ENCODE results near the gene TSC2. TPM values are rescaled to one million over a fixed set of nuclear protein-coding genes. Genes with fewer than 3 reads are reported as not detected.
"Not testable (repeated sequence)": the region's sequence is repeated elsewhere in the genome, so short reads cannot be mapped to it uniquely, and the experiment has no call there.

The TSC2 gene
- polyA plus RNA-seq, 1 experiment = 35.9 TPM

DNA sequence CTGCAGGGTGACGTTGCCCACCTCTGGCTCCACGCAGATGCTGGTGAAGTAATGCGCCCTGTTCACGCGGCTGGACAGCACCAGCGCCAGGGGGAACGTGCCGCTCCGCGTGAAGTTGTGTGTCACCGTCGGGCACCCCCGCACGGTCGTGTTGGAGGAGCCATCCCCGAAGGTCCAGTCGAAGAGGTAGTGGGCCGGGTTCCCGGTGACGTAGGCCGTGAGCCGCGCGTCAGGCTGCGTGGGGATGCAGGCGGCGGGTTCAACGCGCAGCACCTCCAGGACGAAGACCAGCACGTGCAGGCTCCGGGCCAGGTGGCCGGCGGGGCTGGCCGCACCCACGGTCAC is 63.2 kb downstream of the TSC2 start:
- POLR2A ChIA-PET = not testable (repeated sequence)

DNA sequence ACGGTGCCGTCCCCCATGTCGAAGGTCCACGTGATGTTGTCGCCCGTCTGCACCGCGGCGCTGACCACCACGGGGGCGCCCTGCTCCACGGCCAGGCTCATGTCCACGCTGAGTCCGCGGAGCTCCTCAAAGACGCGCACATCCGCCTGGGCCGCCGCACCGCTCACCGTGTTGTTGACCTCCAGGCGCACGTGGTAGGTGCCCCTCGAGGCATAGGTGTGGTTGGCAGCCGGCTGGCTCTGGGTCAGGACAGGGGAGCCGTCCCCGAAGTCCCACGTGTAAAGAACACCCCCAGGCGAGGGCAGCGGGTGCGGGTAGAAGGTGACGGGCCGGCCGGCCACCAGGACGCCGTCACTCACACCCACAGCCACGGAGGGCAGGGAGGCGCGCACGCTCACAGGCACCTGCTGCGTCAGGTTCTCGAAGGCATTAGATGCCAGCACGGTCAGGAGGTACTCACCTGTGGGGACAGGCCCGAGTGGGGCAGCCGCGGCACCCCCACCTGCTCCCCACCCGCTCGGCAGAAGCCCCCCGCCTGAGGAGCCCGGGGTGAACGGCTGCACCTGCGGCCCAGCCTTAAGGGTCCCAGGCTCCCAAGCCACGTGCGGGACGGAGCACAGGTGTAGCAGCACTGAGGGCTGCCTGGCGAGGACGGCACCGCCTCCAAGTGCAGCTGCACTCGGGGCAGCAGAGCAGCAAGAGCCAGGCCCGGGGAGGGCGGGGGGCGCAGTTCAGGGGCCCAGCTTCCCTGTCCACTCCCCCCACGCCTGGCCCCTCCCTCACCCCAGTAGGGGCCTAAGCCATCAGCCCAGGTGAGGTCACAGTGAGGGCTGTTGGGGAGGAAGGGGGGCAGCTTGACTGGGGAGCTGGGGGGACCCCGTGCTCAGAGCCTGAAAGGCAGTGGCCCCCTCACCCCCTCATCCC is 63.9 kb downstream of the TSC2 start:
- H3K27ac ChIP-seq (ENCODE audit: low read depth, low read length); DNase-seq (ENCODE audit: low read depth, low spot score); H3K9me3 ChIP-seq (ENCODE audit: control insufficient read depth, insufficient read depth, low read length); H3K4me3 ChIP-seq (ENCODE audit: low read depth, low read length); H3K27me3 ChIP-seq (ENCODE audit: control insufficient read depth, insufficient read depth, low read length); POLR2A ChIA-PET: not testable (repeated sequence)
- CTCF ChIA-PET = interaction anchor here (0.7 kb wide), 1 partner anchor 100 kb away, joined by 3 read pairs; no protein-coding TSS in a partner anchor

More for the DNA sequence above, 63.2 kb downstream of the TSC2 start:
- not testable (repeated sequence) for H3K27ac ChIP-seq (ENCODE audit: low read depth, low read length); H3K4me3 ChIP-seq (ENCODE audit: low read depth, low read length); DNase-seq (ENCODE audit: low read depth, low spot score); H3K27me3 ChIP-seq (ENCODE audit: control insufficient read depth, insufficient read depth, low read length); H3K9me3 ChIP-seq (ENCODE audit: control insufficient read depth, insufficient read depth, low read length)
- CTCF ChIA-PET = interaction anchor here (0.7 kb wide), 1 partner anchor 99 kb away, joined by 3 read pairs; no protein-coding TSS in a partner anchor

DNA sequence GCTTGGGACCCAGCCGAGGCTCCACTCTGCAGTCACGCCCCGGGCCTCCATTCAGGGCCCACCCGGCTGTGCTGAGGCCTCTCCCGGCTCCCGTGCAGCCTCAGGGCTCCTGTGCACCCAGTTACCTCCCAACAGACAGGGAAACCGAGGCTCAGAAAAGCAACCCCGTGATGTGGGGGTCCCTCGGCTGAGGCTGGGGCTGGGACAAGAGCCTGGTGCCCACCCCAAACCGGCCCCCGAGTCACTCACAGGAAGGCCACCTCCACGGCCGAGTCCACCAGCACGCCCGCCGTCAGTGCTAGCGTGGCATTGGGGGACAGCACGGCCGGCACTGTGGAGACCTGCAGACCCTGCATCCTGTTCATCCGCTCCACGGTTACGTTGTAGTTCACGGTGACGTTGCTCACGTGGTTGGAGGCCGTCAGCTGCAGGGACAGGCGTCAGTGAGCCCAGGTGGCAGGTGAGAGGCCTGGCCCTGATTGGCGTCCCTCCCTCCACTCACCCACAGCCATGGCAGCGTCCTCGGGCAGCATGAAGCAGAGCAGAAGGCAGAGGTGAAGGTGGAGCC is 64.8 kb downstream of the TSC2 start:
- POLR2A ChIA-PET = interaction anchor here (0.6 kb wide), 1 partner anchor 90 kb away, joined by 9 read pairs; no protein-coding TSS in a partner anchor
- DNase-seq (ENCODE audit: low read depth, low spot score); CTCF ChIA-PET: not testable (repeated sequence)

DNA sequence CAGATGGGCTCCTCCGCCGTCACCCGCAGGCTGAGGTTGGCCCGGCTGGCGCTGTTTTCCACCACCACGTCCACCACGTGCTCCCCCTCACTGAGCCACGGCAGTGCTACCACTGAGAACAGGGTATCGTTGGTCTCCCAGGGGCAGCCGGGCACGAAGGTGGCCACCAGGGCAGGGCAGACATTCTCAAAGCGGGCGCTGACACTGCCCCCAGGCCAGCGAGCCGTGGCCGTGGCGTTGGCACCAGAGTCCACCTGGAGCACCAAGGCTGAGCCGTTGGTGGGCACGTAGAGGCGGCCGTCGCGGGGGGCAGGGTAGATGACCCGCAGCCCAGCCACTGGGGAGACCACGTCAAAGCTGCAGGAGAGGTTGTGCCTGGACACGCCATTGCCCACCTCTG is 66.4 kb downstream of the TSC2 start:
- H3K27me3 ChIP-seq (ENCODE audit: control insufficient read depth, insufficient read depth, low read length); DNase-seq (ENCODE audit: low read depth, low spot score); H3K9me3 ChIP-seq (ENCODE audit: control insufficient read depth, insufficient read depth, low read length); H3K4me3 ChIP-seq (ENCODE audit: low read depth, low read length); POLR2A ChIA-PET; CTCF ChIA-PET; H3K27ac ChIP-seq (ENCODE audit: low read depth, low read length): not testable (repeated sequence)

More for the DNA sequence above, 64.8 kb downstream of the TSC2 start:
- H3K27me3 ChIP-seq (ENCODE audit: control insufficient read depth, insufficient read depth, low read length); H3K9me3 ChIP-seq (ENCODE audit: control insufficient read depth, insufficient read depth, low read length); H3K27ac ChIP-seq (ENCODE audit: low read depth, low read length); H3K4me3 ChIP-seq (ENCODE audit: low read depth, low read length): not testable (repeated sequence)

DNA sequence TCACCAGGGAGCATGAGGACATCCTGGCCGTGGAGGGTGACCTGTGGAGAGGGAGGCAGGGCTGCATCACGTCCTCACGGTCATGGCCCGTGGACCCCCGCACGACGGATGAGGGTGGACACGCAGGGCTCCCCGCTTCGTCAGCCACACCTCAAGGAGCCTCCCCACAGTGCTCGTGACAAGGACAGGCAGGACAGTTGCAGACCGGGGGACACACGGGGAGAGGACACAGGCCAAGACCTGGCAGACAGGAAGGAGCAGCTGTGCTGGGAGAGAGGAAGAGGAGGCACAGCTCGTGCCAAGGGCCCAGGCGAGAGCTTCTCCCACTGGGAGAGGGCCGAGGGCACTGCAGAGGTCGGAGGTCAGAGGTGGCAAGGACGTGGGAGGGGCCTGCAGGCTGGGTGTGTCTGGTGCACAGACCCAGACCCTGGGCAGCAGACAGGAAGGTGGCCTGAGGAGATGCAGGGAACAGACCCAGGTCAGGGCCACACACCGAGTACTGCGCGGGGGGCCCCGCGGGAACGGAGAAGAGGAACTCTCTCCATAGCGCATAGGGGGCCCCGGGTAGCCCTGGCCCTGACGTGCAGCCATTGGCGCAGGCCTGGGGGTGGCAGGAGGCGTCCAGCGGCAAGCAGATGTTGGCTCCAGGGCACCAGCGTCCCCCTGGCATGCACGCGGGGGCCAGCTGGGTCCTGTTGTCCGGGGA is 67.3 kb downstream of the TSC2 start:
- POLR2A ChIA-PET; CTCF ChIA-PET; H3K4me3 ChIP-seq (ENCODE audit: low read depth, low read length); H3K27ac ChIP-seq (ENCODE audit: low read depth, low read length); DNase-seq (ENCODE audit: low read depth, low spot score); H3K9me3 ChIP-seq (ENCODE audit: control insufficient read depth, insufficient read depth, low read length); H3K27me3 ChIP-seq (ENCODE audit: control insufficient read depth, insufficient read depth, low read length): not testable (repeated sequence)

DNA sequence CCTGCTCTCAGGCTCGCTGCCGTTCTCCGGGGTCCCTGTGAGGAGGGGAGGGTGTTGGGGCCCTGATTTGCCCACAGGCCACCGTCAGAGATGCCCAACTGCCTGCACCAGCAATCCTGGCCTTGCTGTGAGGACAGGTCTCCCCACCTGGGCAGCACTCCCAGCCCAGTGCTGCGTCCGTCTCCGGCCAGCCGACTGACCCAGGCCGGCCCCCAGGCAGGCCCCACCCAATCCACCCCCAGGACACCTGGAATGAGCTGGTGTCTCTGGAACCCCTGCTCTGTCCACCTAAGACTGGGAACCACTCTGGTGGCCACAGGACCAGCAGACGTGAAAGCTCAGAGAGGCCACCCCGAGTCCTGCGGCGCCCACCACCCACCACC is 67.8 kb downstream of the TSC2 start:
- ChIA-PET POLR2A (no interaction called here), CTCF (no interaction called here)
- no peaks in the 10 kb centered on the region for H3K27me3 ChIP-seq (ENCODE audit: control insufficient read depth, insufficient read depth, low read length)
- no peak for DNase-seq (ENCODE audit: low read depth, low spot score)
- H3K27ac ChIP-seq (ENCODE audit: low read depth, low read length) = no peak overlapping the region
- TF ChIP-seq, protein P1, sequence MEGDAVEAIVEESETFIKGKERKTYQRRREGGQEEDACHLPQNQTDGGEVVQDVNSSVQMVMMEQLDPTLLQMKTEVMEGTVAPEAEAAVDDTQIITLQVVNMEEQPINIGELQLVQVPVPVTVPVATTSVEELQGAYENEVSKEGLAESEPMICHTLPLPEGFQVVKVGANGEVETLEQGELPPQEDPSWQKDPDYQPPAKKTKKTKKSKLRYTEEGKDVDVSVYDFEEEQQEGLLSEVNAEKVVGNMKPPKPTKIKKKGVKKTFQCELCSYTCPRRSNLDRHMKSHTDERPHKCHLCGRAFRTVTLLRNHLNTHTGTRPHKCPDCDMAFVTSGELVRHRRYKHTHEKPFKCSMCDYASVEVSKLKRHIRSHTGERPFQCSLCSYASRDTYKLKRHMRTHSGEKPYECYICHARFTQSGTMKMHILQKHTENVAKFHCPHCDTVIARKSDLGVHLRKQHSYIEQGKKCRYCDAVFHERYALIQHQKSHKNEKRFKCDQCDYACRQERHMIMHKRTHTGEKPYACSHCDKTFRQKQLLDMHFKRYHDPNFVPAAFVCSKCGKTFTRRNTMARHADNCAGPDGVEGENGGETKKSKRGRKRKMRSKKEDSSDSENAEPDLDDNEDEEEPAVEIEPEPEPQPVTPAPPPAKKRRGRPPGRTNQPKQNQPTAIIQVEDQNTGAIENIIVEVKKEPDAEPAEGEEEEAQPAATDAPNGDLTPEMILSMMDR (IDR thresholded peaks at IDR 0.05; ENCODE audit: low read depth, low read length) = no peak
- no peak overlapping the region for H3K4me3 ChIP-seq (ENCODE audit: low read depth, low read length)
- no peaks in the 10 kb centered on the region; the same call in 1 of the 2 replicates for H3K9me3 ChIP-seq (ENCODE audit: control insufficient read depth, insufficient read depth, low read length)

DNA sequence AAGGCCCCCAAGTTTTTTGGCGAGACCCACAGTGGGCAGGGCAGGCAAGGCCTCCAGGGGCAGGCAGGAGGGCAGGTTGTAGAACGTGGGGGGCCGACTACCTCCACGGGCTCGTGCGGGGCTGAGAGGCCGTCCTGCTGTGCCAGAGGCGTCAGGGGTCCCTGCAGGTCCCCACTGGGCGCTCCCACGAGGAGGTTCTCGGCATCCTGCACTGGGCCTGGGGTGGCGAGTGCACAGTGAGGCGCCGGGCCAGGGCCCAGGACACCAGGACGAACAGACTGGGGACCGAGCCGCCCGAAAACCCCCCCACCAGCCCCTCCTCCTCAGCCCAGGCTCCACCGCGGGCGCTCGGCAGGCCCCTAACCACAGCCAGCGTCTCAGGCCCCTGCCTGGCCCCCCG is 68.6 kb downstream of the TSC2 start:
- H3K27me3 ChIP-seq (ENCODE audit: control insufficient read depth, insufficient read depth, low read length); H3K4me3 ChIP-seq (ENCODE audit: low read depth, low read length); CTCF ChIA-PET; POLR2A ChIA-PET; DNase-seq (ENCODE audit: low read depth, low spot score); H3K27ac ChIP-seq (ENCODE audit: low read depth, low read length); H3K9me3 ChIP-seq (ENCODE audit: control insufficient read depth, insufficient read depth, low read length): not testable (repeated sequence)

DNA sequence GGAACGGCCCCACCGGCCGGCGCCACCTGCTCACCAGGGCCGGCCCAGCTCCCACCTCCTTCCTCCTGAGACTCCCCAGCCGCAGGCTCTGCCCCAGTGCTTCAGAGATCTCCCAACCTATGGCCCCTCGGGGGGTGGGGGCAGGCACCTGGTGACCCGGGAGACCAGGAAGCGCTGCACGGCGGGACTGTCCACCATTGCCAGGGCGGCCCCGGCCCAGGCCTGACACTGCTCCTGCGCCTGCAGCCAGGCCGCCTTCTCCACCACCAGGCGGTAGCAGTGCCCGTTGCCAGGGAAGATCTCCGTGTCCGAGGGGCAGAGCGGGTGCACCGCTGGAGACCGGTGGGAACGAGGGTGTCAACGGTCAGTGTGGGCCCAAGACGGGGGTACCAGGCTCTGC is 69.6 kb downstream of the TSC2 start:
- CTCF ChIA-PET = not testable (repeated sequence)

DNA sequence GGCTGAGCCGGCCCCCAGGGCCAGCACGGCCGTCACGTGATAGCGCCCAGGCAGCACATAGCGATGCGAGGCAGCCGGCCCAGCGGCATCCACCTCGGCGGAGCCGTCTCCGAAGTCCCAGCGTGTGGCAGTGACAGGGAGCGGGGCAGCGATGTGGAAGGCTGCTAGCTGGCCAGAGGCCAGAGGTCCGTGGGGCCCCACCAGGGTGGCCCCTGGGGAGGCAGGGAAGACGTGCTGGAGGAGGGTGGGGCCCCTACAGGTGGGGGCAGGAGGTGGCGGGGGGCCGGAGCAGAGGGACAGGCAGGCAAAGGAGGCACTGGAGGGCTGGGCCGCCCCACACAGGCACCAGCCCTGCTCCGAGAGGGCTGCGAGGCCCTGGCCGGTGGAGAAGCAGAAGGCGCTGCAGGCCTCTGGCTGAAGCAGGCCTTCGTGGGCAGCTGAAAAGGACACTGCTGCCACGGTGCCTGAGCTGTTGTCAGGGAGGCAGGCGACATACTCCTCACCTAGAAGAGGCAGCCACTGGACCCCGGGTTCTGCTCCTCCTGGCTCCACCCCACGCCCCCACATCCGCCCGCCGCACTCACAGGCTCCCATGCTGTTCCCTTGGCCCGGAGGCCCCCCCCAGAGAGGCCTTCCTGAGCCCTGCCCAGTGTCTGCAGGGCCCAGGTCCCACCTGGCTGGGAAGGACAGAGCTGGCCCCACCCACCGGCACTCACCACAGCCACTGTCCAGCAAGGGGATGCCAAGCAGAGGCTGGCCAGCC is 70.4 kb downstream of the TSC2 start:
- DNase-seq (ENCODE audit: low read depth, low spot score); H3K27me3 ChIP-seq (ENCODE audit: control insufficient read depth, insufficient read depth, low read length); H3K9me3 ChIP-seq (ENCODE audit: control insufficient read depth, insufficient read depth, low read length); H3K27ac ChIP-seq (ENCODE audit: low read depth, low read length); POLR2A ChIA-PET; CTCF ChIA-PET; H3K4me3 ChIP-seq (ENCODE audit: low read depth, low read length): not testable (repeated sequence)

More for the DNA sequence above, 69.6 kb downstream of the TSC2 start:
- H3K4me3 ChIP-seq (ENCODE audit: low read depth, low read length); POLR2A ChIA-PET; H3K27me3 ChIP-seq (ENCODE audit: control insufficient read depth, insufficient read depth, low read length); H3K9me3 ChIP-seq (ENCODE audit: control insufficient read depth, insufficient read depth, low read length); DNase-seq (ENCODE audit: low read depth, low spot score); H3K27ac ChIP-seq (ENCODE audit: low read depth, low read length): not testable (repeated sequence)

All from AG04450 (cell line).